LoVo (cell line): Measurements from ENCODE around the gene FLT1.

Experiments
- DNase-seq: peaks from one replicate; pipeline ENCODE4 v3.0.0-alpha.2; 2016; ENCODE audit warnings: low spot score

The FLT1 gene

GRCh38 chr13:28528848-28529247, 33.9 kb upstream of the FLT1 start:
- DNase-seq: no peak

- no peak for DNase-seq
These were observed 33.5 kb upstream of the FLT1 start for GRCh38 chr13:28528388-28528787.

- no peak for DNase-seq
These were observed 32.7 kb upstream of the FLT1 start for GRCh38 chr13:28527629-28528028.

- no peak for DNase-seq
These were observed 31.9 kb upstream of the FLT1 start for GRCh38 chr13:28526876-28527275.

- DNase-seq: no peak
These were observed 27.9 kb upstream of the FLT1 start for GRCh38 chr13:28522871-28523270.

- no peak for DNase-seq
These were observed 18.8 kb upstream of the FLT1 start for GRCh38 chr13:28513745-28514144.

- DNase-seq: no peak
These were observed 15.6 kb upstream of the FLT1 start for GRCh38 chr13:28510542-28510941.

GRCh38 chr13:28510066-28510465, 15.1 kb upstream of the FLT1 start:
- DNase-seq: no peak

GRCh38 chr13:28505543-28506135, 10.7 kb upstream of the FLT1 start:
- DNase-seq: no peak

GRCh38 chr13:28503182-28503967, 8.4 kb upstream of the FLT1 start:
- no peak for DNase-seq

GRCh38 chr13:28501547-28501946, 6.6 kb upstream of the FLT1 start:
- DNase-seq: no peak

GRCh38 chr13:28499609-28500008, 4.7 kb upstream of the FLT1 start:
- peak; percentile 45 for DNase-seq

GRCh38 chr13:28498481-28499115, 3.7 kb upstream of the FLT1 start:
- DNase-seq: no peak

GRCh38 chr13:28497143-28497876, 2.4 kb upstream of the FLT1 start:
- no peak for DNase-seq

- no peak for DNase-seq
These were observed 1.2 kb upstream of the FLT1 start for GRCh38 chr13:28496188-28496564.

GRCh38 chr13:28495538-28496187, 735 bp upstream of the FLT1 start:
- no peak for DNase-seq

GRCh38 chr13:28494504-28494777, 487 bp downstream of the FLT1 start:
- no peak for DNase-seq

- DNase-seq: no peak
These were observed 1.0 kb downstream of the FLT1 start for GRCh38 chr13:28493740-28494503.

GRCh38 chr13:28492569-28493367, 2.2 kb downstream of the FLT1 start:
- no peak for DNase-seq

- no peak for DNase-seq
These were observed 4.9 kb downstream of the FLT1 start for GRCh38 chr13:28490061-28490460.

GRCh38 chr13:28489524-28489931, 5.4 kb downstream of the FLT1 start:
- no peak for DNase-seq
